Activated CD4-positive, alpha-beta T cell treated with anti-CD3 and anti-CD28 coated beads for 36 hours (primary cell): Measurements from ENCODE around the gene ITGA1. TPM values are rescaled to one million over a fixed set of nuclear protein-coding genes. Genes with fewer than 3 reads are reported as not detected.
"Not testable (repeated sequence)": the region's sequence is repeated elsewhere in the genome, so short reads cannot be mapped to it uniquely, and the experiment has no call there.

ENCODE experiments used
- ATAC-seq: fragments of 200-7000 bp; cut with Tn5 transposase; one replicate; pipeline ENCODE4 v1.10.0; 2021; ENCODE audit warnings: mild to moderate bottlenecking, moderate library complexity
- CTCF ChIA-PET: fragments of 350-600 bp; sonication (Branson Sonifier 250); formaldehyde crosslinking; loops from one replicate; lab custom pipeline; 2021; ENCODE audit warnings: antibody characterized with exemption; lab: Charles Lee
- POLR2A ChIA-PET: fragments of 350-600 bp; sonication (Branson Sonifier 250); formaldehyde crosslinking; loops from one replicate; lab custom pipeline; 2021; ENCODE audit warnings: antibody characterized with exemption, inconsistent platforms; lab: Charles Lee
- DNase-seq: peaks from one replicate; pipeline ENCODE4 v3.0.0-alpha.2; 2020
- H3K27ac Mint-ChIP-seq: one replicate; pipeline ENCODE4 v1.8.0; 2021; ENCODE audit warnings: mixed read lengths
- H3K27me3 Mint-ChIP-seq: one replicate; pipeline ENCODE4 v1.8.0; 2021; ENCODE audit warnings: mixed read lengths
- H3K36me3 Mint-ChIP-seq: one replicate; pipeline ENCODE4 v1.8.0; 2021; ENCODE audit warnings: low read depth, mixed read lengths
- H3K4me1 Mint-ChIP-seq: one replicate; pipeline ENCODE4 v1.8.0; 2021; ENCODE audit warnings: mixed read lengths
- H3K4me3 Mint-ChIP-seq: one replicate; pipeline ENCODE4 v1.8.0; 2021; ENCODE audit warnings: mild to moderate bottlenecking, moderate library complexity, mixed read lengths
- H3K9me3 Mint-ChIP-seq: one replicate; pipeline ENCODE4 v1.8.0; 2021; ENCODE audit warnings: low read depth, mixed read lengths
- intact Hi-C, 2 experiments: fragments of 100-400 bp; cut with DNase I in 1 of 2; cut with micrococcal nuclease in 1 of 2; formaldehyde crosslinking; loops; one replicate each; pipeline versions ENCODE4 v1.14.2 to v1.15.1; 2022 to 2024; cut with DNase I, micrococcal nuclease
- total RNA-seq, 2 experiments: library from RNA; stranded (reverse); gene quantifications; one replicate each; pipeline ENCODE4 v1.2.3, GENCODE V29; 2021

Gene ITGA1
- 1 to 10 TPM; 1.9 to 3.9 TPM for total RNA-seq

DNA sequence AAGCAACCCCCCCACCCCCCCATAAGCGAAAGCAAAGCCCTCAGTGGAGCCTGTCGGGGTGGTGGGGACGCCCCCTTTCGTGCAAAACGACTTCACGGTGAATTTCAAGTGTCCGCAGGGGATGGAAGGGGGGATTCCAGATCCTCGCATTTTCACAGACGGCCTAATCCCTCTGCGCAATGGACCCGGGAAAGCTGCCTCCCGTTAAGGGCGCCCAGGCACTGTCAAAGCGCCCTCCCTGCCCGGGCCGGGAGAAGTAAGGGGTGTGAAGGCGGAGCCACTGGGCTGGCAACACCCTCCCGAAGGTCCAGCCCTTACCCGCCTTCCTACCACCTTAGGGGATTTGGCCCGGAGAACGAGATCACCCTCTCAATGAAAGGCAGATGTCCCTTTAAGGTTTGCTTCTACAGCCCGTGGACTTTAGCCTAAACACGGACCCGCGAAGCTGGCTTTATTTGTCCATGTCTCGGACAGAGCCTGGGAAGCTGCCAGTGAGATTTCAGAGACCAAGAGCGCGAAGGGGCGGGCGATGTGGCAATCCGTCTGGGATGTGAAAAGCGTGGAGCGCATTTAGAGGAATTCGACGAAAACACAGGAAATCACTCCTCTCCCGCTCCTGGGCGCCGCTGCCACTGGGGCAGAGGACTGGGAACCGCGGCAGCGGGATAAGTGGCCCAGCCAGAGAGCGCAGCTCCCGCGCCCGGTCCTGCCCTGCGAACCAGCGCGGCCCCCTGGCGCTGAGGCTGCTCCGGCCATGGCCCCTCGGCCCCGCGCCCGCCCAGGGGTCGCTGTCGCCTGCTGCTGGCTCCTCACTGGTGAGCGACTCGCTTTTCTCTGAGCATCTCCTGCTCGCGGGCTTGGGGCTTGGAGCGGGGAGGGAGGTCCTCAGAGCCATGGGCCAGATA is at the start of gene ITGA1, which contains the start of gene PELO:
Gene ITGA1 (plus strand): TSS at position 317 of the 905 bp plus-strand sequence. CDS start 438 bp downstream, at position 755.
Gene PELO (plus strand): TSS at position 317 of the 905 bp plus-strand sequence. CDS start 12,479 bp downstream, outside the sequence.
- H3K27ac Mint-ChIP-seq, result peak within 1 kb of the TSS; percentile 52
- H3K4me3 Mint-ChIP-seq, result peak within 1 kb of the TSS; percentile 78
- intact Hi-C loops, result loop anchor here (1.0 to 5.0 kb wide), 3 partner anchors 12 to 309 kb away; no protein-coding TSS in a partner anchor
- H3K9me3 Mint-ChIP-seq, result no peaks in the 10 kb centered on the region
- ChIA-PET CTCF (interaction anchor here (0.6 to 1.4 kb wide), 9 partner anchors 11 to 310 kb away, joined by 3 to 9 read pairs (median 3); no protein-coding TSS in a partner anchor), POLR2A (interaction anchor here (1.3 kb wide), 1 partner anchor 12 kb away, joined by 5 read pairs; no protein-coding TSS in a partner anchor)
- peaks cover 16% of the 10 kb centered on the region for H3K27me3 Mint-ChIP-seq
- H3K4me1 Mint-ChIP-seq, result peaks cover 22% of the 10 kb centered on the region
- ATAC-seq, result peak; percentile 78
- peak; percentile 70 for DNase-seq
- no peaks in the 10 kb centered on the region for H3K36me3 Mint-ChIP-seq

DNA sequence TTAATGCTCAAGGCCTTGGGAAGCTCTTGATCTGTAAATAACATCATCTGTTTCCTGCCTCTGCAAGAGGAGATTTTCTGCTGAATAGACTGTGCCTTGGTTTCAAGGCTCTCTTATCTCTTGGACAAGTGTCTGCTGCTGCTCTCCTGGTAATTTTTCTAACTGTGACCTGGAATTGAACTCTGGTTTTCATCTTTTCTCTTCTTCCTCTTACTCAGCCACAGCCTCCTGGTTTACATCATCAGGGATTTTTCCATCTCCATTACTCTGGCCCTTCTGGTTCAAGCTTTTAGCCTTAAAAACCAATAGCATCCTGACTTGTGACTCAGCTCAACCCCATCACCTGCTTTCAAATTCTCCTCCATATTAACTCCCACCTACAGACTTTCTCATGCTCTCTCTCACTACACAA is 49.6 kb upstream of the ITGA1 start:
- ATAC-seq (peak; percentile 70), DNase-seq (peak; percentile 8)
- CTCF ChIA-PET, result interaction anchor here (0.8 to 1.1 kb wide), 3 partner anchors 10 to 88 kb away, joined by 3 to 4 read pairs (median 3); no protein-coding TSS in a partner anchor
- Mint-ChIP-seq H3K36me3 (no peaks in the 10 kb centered on the region), H3K4me3 (no peak overlapping the region), H3K27me3 (no peaks in the 10 kb centered on the region), H3K27ac (peak overlapping the region; percentile 1), H3K9me3 (no peaks in the 10 kb centered on the region), H3K4me1 (peaks cover 23% of the 10 kb centered on the region)
- intact Hi-C loops, result no loop called here
- POLR2A ChIA-PET, result no interaction called here

- ATAC-seq (no peak), DNase-seq (no peak)
- no peaks in the 10 kb centered on the region for H3K36me3 Mint-ChIP-seq
- H3K27me3 Mint-ChIP-seq, result no peaks in the 10 kb centered on the region
- intact Hi-C loops, result no loop called here
- no peak overlapping the region for H3K27ac Mint-ChIP-seq
- H3K4me1 Mint-ChIP-seq, result peaks cover 40% of the 10 kb centered on the region
- CTCF ChIA-PET, result interaction anchor here (0.8 kb wide), 1 partner anchor 17 kb away, joined by 3 read pairs; no protein-coding TSS in a partner anchor
- H3K9me3 Mint-ChIP-seq, result no peaks in the 10 kb centered on the region
- no peak overlapping the region for H3K4me3 Mint-ChIP-seq
- POLR2A ChIA-PET, result no interaction called here
Measured at GRCh38 chr5:52740007-52740406, 47.7 kb upstream of the ITGA1 start.

DNA sequence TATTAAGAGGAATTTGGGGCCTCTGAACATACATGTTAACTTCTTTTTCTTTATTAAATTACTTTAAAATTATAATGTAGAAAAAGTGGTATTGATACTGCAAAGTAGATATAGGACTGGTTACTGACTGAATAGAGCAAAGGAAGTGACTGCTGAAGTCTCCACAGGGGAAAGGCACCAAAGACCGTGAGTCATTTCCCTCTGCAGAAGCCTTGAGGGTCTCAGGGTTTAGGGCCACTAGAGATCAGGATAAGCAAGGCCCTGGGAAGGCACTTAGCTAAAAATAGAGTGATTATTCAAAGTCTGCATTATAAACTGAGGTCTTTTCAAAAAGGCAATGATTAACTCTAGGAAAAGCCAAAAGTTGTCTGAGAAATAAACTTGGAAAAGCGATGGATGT is 44.7 kb upstream of the ITGA1 start:
- no peaks in the 10 kb centered on the region for H3K9me3 Mint-ChIP-seq
- DNase-seq (no peak), ATAC-seq (no peak)
- intact Hi-C loops, result loop anchor here in 1 of 2 experiments (1.0 kb wide), 1 partner anchor 18 kb away; no protein-coding TSS in a partner anchor
- H3K36me3 Mint-ChIP-seq, result no peaks in the 10 kb centered on the region
- H3K4me3 Mint-ChIP-seq, result no peak overlapping the region
- ChIA-PET CTCF (interaction anchor here (0.9 kb wide), 1 partner anchor 53 kb away, joined by 3 read pairs; no protein-coding TSS in a partner anchor), POLR2A (no interaction called here)
- peak overlapping the region; percentile 0 for H3K27ac Mint-ChIP-seq
- no peaks in the 10 kb centered on the region for H3K27me3 Mint-ChIP-seq
- H3K4me1 Mint-ChIP-seq, result peaks cover 45% of the 10 kb centered on the region

DNA sequence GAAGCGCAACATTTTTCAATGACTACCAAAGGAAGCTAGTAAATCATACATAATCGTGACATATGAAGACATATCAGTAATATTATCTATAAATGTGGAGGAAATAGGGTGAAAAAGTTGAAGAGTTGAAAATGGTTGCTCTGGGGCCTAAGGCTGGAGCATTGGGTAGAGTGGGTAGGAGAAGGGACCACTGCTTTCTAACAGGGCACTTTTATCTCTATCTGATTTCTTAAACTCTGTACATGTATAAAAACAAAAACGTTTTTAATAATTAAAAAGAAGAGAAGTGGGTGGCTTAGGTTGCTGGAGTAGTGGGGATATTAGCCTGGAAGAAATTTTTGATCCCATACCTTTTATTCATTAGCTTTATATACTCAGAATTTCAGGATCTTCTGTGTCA is 44.2 kb upstream of the ITGA1 start:
- intact Hi-C loops, result loop anchor here in 1 of 2 experiments (1.0 kb wide), 1 partner anchor 18 kb away; no protein-coding TSS in a partner anchor
- ChIA-PET CTCF (interaction anchor here (0.9 kb wide), 1 partner anchor 52 kb away, joined by 3 read pairs; no protein-coding TSS in a partner anchor), POLR2A (no interaction called here)
- H3K36me3 Mint-ChIP-seq, result no peaks in the 10 kb centered on the region
- ATAC-seq (peak; percentile 28), DNase-seq (no peak)
- H3K4me1 Mint-ChIP-seq, result peaks cover 43% of the 10 kb centered on the region
- H3K27me3 Mint-ChIP-seq, result no peaks in the 10 kb centered on the region
- H3K27ac Mint-ChIP-seq, result no peak overlapping the region
- H3K4me3 Mint-ChIP-seq, result no peak overlapping the region
- no peaks in the 10 kb centered on the region for H3K9me3 Mint-ChIP-seq

DNA sequence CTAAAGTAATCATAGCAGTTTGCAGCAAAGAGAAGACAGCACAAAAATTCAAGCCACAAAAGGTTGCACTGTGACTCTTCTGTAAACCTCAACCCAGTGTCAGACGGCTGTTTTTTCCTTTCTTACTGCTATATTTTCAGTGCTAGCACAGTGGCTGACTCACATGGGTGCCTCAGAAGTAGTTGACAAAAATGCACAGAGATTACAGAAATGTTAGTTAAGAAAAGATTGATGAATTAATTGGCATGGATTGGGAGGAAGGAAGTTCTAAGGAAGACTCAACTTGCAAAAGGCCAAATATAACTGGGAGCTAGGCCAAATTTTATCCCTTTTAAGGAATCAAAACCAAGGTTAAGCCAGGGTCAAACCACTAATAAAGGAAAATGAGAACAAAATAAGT is 43.7 kb upstream of the ITGA1 start:
- POLR2A ChIA-PET, result no interaction called here
- H3K9me3 Mint-ChIP-seq, result no peaks in the 10 kb centered on the region
- no peak overlapping the region for H3K27ac Mint-ChIP-seq
- ATAC-seq, result peak; percentile 97
- CTCF ChIA-PET, result interaction anchor here (0.9 kb wide), 1 partner anchor 52 kb away, joined by 3 read pairs; no protein-coding TSS in a partner anchor
- H3K4me1 Mint-ChIP-seq, result peaks cover 41% of the 10 kb centered on the region
- H3K36me3 Mint-ChIP-seq, result no peaks in the 10 kb centered on the region
- intact Hi-C loops, result loop anchor here in 1 of 2 experiments (1.0 kb wide), 2 partner anchors 19 to 27 kb away; no protein-coding TSS in a partner anchor
- no peaks in the 10 kb centered on the region for H3K27me3 Mint-ChIP-seq
- peak; percentile 53 for DNase-seq
- no peak overlapping the region for H3K4me3 Mint-ChIP-seq

- POLR2A ChIA-PET, H3K27ac Mint-ChIP-seq, H3K36me3 Mint-ChIP-seq: not testable (repeated sequence)
Measured at GRCh38 chr5:52744867-52745458, 42.8 kb upstream of the ITGA1 start.

DNA sequence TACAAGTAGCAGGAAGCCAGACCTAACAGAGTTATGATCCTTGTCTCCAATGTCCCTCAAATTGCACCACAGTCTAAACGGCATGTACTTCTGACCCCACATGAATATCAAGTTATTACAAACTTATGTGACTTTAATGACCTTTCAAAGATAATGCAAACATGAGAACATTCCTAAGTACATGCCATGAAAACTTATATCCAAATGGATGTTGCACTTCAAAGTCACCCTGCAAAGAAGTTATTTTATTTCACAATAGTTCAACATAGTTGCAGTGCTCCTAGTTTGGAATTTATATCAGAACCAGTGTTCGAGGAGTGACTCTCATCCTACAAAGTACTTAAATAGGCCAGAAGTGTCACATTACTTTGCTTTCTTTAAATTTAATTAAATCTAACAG is 41.2 kb upstream of the ITGA1 start:
- ChIA-PET CTCF (no interaction called here), POLR2A (no interaction called here)
- ATAC-seq (no peak), DNase-seq (no peak)
- Mint-ChIP-seq H3K27ac (no peak overlapping the region), H3K9me3 (no peaks in the 10 kb centered on the region), H3K4me1 (peaks cover 37% of the 10 kb centered on the region), H3K4me3 (no peak overlapping the region), H3K27me3 (no peaks in the 10 kb centered on the region), H3K36me3 (no peaks in the 10 kb centered on the region)
- intact Hi-C loops, result no loop called here

More at GRCh38 chr5:52744867-52745458, 42.8 kb upstream of the ITGA1 start:
- H3K27me3 Mint-ChIP-seq, ATAC-seq, H3K9me3 Mint-ChIP-seq, DNase-seq, H3K4me3 Mint-ChIP-seq, CTCF ChIA-PET: not testable (repeated sequence)
- intact Hi-C loops, result loop anchor here in 1 of 2 experiments (1.0 kb wide), 1 partner anchor 26 kb away; no protein-coding TSS in a partner anchor
- H3K4me1 Mint-ChIP-seq, result peaks cover 40% of the 10 kb centered on the region

- ATAC-seq (peak; percentile 31), DNase-seq (no peak)
- ChIA-PET CTCF (no interaction called here), POLR2A (no interaction called here)
- Mint-ChIP-seq H3K27ac (no peak overlapping the region), H3K4me3 (no peak overlapping the region), H3K36me3 (no peaks in the 10 kb centered on the region), H3K4me1 (peaks cover 24% of the 10 kb centered on the region), H3K27me3 (peaks cover 4% of the 10 kb centered on the region), H3K9me3 (no peaks in the 10 kb centered on the region)
- intact Hi-C loops, result no loop called here
Measured at GRCh38 chr5:52748590-52748989, 39.1 kb upstream of the ITGA1 start.

- Mint-ChIP-seq H3K27ac (no peak overlapping the region), H3K4me3 (no peak overlapping the region), H3K4me1 (peaks cover 15% of the 10 kb centered on the region), H3K27me3 (peaks cover 4% of the 10 kb centered on the region), H3K36me3 (no peaks in the 10 kb centered on the region), H3K9me3 (no peaks in the 10 kb centered on the region)
- CTCF ChIA-PET, result no interaction called here
- intact Hi-C loops, result no loop called here
- POLR2A ChIA-PET, result no interaction called here
- ATAC-seq (no peak), DNase-seq (no peak)
Measured at GRCh38 chr5:52749666-52750065, 38.0 kb upstream of the ITGA1 start.

GRCh38 chr5:52751137-52751536 is 36.6 kb upstream of the ITGA1 start:
- no peaks in the 10 kb centered on the region for H3K9me3 Mint-ChIP-seq
- ATAC-seq (no peak), DNase-seq (no peak)
- no peak overlapping the region for H3K4me3 Mint-ChIP-seq
- ChIA-PET CTCF (no interaction called here), POLR2A (no interaction called here)
- H3K27me3 Mint-ChIP-seq, result peaks cover 4% of the 10 kb centered on the region
- intact Hi-C loops, result no loop called here
- no peaks in the 10 kb centered on the region for H3K36me3 Mint-ChIP-seq
- no peak overlapping the region for H3K27ac Mint-ChIP-seq
- peaks cover 4% of the 10 kb centered on the region for H3K4me1 Mint-ChIP-seq
